Non-pigmented ciliary epithelial cell (primary cell): ENCODE measurements around the gene ANO1.

ENCODE experiments used
- DNase-seq: peaks from one replicate; pipeline ENCODE4 v3.0.0-alpha.2; 2010; ENCODE audit warnings: low read depth

The ANO1 gene

DNA sequence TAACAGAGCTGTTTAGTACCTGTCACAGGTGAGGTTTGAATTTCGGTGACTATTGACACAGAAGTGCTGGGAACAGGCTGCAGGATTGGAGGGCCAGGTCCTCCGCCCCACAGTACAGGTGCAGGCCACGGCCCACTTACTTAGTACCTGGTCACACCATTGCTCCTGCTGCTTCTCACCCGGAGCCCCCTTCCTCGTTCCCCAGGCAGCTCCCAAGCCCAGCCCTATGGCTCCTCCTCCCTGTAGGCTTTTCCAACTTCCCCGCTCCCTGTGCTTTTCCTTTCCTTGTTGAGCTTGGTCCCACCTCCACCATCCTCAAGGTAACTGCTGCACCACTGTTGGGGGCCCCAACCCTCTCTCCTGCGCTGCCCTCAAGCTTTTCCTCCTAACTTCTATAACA is 27.9 kb upstream of the ANO1 start:
- no peak for DNase-seq

DNA sequence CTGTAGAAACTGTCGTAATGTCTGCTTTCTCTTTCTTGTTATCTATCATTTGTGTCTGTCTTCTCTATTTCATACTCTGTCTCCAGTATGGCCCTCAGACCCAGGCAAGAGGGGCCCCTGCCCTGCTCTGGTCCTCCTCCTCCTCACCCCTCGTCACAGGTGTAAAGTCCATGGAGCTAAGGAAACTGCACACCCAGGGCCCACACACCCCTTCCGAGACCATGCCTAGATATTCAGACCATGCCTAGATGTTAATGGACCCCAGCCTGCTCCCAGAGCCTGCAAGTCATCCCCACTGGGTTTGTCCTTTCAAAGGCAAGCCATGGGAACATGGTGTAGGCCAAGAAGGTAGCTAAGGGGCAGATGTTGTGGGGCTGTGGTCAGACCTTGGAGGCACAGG is 24.1 kb upstream of the ANO1 start:
- no peak for DNase-seq

DNA sequence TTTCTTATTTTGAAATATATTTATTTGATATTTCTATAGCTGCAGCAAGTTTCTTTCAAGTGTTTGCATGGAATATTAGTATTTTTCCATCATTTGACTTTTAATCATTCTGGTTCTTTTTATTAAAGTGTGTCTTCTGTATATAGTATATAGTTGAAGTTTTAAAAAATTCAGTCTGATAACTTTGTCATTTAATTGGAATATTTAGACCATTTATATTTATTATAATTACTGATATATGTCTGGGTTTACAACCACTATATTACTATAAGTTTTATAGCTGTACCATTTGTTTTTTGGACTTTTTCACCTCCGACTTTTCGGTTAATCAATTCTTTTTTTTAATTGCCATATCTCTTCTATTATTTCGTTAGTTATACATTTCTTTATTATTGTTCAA is 22.7 kb upstream of the ANO1 start:
- DNase-seq: no peak

DNA sequence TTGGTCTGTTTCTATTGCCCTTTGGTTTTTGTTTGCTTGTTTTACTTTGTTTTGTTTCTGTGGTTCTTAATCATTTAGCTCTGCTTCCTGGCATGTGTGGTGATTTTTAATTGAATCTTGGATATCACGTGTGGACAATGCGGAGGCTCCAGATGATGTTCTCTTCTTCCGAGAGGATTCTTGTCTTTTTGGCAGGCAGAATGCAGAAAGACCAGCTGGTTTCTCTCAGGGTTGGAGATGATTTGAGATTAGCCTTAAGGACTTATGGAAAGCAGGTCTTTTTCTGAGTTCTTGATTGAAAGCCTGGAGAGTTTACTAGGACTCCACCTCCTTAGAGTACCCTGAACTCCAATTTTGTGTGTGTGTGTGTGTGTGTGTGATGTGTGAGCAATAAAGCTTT is 21.0 kb upstream of the ANO1 start:
- DNase-seq: no peak

DNA sequence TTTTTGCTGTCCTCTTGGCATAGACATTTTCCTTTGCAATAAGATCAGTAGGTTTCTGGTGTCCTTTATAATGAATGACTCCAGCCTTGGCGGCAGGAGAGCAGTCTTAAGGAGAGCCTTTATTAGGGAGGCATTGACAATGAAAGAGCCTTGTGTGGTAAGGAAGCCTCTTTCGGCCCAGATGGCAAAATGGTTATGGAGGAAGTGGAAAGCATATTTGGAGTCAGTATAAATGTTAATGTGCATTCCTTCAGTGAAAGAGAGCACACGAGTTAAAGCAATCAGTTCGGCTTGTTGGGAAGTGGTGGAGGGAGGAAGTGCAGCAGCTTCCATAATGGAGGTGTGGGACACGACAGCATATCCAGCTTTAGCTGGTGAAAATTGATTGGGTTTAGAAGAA is 18.1 kb upstream of the ANO1 start:
- DNase-seq: no peak

DNA sequence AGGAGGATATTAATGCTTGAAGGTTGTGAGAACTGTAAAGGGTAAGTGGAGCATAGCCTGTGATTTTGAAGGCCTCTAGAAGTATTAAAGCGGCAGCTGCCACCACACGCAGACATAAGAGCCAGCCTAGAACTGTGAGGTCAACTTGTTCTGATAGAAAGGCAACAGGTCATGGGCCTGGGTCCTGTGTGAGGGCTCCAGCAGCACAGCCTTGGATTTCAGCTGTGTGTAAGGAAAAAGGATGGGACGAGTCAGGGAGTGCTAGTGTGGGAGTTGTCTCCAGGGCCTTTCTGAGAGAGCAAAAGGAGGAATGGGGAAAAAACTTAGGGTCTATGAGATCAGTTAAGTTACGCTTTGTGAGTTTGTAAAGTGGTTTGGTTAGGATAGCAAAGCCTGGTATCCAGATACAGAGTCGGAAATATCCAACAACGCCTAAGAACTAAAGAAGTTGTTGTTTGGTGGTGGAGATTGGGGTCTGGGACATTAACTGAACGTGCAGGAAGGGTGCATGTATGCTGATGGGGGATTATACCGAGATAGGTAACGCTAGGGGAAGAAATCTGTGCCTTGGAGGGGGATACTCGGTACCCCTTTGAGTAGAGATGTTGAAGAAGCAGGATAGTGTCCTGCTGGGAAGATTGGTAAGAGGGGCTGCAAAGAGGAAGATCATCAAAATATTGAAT is 17.4 kb upstream of the ANO1 start:
- no peak for DNase-seq

DNA sequence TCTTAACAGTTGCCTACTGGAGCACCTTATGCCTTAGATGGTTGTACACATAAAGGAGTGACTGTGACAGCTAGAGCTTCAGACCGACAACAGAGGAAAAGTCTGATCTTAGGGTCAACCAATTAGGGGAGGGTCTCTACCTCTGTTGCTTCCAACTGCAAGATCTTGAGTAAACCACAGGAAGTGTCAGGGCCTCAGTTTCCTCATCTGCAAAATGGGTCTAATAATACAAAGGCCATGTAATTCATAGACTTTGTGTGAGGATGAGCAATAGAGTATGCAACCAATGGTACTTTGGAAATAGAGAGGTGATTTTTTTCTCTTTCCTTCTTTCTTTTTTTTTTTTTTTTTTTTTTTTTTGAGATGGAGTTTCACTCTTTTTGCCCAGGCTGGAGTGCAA is 16.4 kb upstream of the ANO1 start:
- no peak for DNase-seq

DNA sequence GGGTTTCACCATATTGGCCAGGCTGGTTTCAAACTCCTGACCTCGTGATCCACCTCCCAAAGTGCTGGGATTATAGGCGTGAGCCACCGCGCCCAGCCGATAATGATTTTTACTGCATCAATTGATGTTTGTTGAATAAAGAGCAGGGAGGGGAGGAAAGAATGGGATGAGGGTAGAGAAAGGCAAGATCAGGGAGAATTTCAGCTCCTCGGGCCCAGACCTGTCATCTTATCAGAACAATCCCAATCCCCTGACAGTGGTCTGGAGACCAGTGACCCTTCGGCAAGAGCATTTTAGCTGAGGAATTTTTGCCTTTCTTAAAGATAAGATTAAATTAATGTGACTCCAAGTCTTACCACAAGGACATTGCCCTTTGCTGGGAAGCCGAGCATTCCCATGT is 15.0 kb upstream of the ANO1 start:
- no peak for DNase-seq

DNA sequence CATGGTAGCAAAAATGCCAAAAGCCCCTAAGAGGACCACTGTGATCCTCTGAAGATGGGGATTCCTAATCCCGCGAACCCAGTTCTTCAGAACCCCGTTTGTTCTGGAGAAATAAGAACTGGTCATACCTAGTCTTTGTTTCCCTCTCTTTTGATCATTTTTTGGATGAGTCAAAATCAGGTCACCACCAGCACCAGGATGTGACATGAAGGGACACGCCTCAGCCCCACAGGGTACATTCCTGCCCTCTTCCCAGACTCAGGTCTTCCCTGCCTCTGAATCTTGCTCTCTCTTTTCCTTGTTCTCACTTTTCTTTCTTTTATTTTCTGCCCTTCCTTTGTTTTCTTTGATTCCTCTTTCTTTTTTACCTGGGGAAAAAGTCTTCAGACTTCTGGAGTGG is 14.6 kb upstream of the ANO1 start:
- DNase-seq: no peak

DNA sequence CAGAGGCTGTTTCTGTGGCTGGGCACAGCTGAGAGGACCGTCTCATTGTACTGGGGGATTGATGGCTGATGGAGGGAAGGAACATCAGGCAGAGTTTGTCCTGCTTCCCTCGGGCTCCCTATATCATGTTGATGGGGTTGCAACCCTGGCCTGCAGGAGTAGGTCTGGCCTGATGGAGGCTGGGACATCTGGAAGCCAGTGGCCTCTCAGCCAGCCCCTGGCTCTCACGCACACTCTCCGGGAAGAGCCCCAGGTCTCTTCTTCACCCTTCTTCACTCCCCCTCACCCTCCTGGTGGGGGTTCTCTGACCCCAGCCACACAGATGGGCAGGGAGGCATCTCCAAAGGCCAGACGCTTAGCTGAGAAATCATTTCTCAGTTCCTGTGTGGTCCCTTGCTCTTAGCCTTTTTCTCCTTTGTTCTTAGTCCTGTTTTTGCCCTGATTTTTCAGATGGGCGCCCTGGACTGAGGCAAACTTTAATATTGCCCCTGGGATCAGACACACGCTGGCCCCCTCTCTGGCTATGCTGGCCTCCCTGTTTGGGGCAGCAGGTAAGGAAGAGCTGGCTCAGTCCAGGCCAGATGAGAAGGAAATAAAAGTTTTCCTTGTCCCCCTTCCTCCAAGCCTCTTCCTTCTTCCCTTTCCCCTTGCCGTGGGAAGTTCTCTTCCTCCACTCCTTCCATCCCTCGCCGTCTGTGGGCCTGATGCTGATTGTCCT is 13.9 kb upstream of the ANO1 start:
- DNase-seq: no peak

DNA sequence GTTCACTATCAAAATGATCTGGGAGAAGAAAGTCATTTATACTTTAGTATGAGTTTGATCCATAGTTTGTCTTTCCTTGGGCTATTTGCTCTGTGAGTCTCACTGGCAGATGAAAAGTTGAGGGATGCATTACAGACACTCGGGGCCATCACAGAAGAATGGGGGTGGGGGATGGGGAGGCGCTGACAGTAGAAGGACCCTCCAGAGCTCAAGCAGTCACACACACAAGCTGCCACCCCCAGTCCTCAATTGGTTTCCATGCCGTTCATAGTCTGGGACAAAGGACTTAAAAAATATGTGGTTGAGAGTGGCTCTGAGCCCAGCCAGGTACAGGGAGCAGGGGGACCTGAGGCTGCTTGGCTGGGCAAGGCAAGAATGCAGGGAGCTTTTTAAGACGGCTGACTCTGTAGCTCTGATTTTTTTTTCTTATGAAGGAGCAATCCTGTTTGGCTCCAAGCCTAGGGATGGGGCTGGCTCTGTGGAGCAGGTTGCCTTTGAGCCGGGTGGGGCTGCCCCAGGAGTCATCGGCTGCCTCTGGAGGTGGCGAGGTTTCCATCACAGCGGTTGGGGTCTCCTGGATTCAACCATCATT is 13.3 kb upstream of the ANO1 start:
- DNase-seq: no peak

DNA sequence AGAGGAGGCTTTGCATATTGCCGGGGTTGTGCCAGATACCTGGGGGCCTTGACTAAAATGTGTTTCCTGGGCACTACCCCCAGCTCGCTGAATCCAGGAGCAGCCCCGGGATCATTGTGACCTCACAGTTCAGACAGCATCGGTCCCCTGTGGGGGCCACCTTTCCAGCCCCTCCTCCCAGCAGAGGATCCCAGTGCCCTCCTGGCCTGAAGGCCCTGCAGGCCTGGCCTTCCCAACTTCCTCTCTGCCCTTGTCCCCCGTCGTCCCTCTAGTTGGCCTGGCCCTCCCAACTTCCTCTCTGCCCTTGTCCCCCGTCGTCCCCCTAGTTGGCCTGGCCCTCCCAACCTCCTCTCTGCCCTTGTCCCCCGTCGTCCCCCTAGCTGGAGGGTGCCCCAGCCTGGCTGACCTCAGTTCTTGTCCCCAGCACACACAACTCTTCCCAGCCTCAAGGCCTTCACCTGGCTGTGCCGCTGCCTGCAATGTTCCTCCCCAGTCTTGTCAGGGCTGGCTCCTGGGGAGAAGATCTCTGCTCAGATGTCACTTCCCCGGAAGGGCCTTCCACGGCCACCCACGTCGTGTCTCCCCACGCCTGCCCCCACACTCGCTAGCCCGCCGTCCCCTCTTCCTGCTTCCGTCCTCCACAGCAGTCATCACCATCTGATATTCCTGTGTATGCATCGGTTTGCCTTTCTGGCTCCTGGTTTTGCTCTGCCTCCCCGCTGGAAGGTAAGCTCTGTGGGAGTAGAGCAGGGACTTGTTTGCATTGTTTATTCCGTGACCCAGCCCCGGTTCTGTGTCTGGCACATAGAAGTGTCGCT is 12.6 kb upstream of the ANO1 start:
- DNase-seq: no peak

DNA sequence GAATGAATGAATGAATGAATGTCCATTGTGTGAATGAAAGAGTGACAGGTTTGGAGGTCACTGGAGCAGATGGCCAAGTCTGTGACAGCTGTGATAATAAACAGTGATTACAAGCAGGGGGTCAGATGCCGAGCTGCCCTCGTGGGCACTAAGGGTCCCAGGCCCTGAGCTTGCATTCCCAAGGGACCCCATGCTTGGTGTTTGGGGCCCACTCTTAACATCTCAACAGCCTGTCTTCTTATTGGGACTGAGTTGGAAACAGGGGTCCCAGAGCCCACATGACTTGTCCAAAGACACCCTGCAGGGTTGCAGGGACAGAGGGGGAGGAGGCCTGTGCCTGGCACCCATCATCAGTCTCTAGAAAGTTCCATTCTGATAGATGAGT is 12.0 kb upstream of the ANO1 start:
- no peak for DNase-seq

DNA sequence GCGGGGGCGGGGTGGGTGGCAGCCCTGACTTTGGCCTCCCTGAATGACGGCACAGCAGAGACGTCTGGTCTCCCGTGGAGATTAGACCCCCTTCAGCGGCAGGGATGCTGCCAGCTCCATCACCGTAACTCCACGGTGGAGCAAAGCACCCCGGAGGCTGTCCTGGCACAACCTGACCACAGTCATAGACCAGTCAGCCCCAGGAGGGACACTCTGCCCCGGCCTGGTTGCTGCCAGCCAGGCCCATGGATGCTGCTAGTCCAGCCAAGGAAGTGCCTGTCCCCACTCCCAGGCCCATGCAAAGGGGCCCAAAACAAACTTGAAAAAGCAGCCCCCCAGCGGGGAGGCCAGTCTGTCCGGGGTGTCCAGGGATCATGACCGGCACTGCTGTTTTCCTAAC is 11.5 kb upstream of the ANO1 start:
- no peak for DNase-seq

DNA sequence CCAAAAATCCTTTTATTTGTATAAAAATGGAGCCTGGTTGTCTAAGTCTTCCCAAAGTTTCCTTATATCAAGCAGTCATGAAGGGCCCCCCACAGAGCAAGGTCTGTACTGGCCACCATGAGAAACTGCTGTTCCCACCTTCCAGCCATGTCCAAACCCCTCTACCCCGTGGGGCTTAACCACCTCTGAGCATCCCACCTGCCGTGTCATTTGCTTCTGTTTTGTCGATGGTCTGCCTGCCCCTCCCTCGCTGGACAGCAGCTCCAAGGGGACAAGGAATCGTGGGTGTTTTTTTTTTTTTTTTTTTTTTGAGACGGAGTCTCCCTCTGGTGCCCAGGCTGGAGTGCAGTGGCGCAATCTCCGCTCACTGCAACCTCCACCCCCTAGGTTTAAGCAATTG is 11.1 kb upstream of the ANO1 start:
- no peak for DNase-seq

DNA sequence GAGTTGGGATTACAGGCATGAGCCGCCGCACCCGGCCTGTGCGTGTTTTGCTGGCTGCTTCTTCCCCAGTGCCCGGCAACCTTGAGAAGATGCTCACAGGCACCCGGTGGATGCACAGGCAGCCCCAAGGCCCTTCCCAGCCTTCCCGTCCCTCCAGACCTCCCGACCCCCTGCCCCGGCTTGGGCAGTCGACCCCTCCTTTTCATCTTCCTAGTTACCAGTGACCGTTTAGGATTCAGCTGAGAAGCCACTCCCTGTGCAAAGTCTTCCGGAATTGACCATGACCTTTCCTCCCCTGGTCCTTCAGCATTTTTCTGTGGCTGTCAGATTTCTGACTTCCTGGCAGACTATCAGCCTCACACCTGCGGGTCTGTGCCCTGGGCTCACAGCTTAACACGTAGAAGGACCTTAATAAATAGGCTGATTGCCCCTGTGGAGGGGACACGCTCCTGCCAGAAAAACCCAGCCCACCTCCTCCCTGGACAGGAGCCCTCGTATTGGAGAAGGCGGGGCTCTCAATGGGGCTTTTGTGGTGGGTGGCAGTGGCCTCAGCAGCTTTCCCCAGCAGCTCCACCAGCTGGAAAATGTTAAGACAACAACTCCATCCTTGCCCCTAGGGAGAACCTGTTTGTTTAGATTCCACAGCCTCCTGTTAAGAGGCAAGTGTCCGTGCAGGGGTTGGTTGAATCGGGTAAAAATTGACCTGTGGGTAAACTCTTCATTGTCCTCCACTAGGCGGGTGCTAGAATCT is 10.4 kb upstream of the ANO1 start:
- no peak for DNase-seq

DNA sequence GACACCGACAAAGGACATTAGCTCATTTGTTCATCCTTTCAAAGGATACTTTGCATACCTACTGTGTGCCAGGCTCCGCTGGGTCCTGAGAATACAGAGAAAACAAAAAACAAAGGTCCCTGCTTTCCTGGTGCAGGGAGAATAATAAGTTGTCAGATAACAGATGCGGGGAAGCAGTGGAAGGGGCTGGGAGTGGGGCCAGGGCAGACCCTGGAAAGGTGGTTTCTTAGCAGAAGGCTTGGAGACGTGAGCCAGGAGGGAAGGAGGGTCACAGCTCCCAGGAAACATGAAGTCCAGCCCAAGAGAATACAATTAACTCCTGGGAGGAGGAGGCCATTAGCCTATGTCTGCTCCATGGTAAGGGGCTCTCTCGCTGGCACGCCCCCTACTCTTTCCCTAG is 9.8 kb upstream of the ANO1 start:
- DNase-seq: no peak

DNA sequence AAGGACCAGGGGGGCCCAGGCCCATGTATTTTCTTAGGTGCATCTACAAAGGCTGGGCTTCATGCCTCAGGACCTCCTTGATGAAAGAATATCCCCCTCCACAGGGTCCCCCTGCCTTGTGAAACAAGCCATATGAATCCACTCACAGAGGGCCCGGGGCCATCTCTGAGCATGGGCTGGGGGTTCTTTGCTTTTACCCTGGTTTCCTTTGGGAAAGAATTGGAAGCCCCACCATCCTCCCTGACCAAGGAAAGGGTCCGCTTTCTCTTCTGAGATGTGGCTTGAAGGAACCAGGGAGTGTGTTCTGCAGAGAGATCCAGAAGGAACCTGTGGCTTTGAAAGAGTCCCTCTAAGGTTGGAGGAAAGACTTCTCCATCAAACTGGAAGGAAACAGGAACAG is 9.2 kb upstream of the ANO1 start:
- no peak for DNase-seq

DNA sequence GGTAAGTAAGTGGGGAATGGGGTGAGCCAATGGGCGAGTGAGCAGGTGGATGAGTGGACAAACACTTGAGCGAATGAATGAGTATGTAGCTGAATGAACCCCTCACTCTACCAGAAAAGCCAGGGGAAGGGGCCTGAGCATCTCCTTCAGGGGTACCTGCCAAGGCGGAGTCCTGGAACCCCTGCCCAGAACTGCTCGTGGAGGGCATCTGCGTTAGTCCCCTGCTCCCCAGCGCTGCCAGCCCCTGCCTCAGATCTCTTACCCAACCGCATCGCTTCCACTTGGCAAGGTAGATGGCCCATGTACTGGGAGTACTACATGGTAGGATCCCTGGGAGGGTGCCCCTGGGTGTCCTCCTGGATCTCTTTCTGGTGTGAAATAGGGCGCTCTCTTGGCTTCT is 7.4 kb upstream of the ANO1 start:
- DNase-seq: no peak

DNA sequence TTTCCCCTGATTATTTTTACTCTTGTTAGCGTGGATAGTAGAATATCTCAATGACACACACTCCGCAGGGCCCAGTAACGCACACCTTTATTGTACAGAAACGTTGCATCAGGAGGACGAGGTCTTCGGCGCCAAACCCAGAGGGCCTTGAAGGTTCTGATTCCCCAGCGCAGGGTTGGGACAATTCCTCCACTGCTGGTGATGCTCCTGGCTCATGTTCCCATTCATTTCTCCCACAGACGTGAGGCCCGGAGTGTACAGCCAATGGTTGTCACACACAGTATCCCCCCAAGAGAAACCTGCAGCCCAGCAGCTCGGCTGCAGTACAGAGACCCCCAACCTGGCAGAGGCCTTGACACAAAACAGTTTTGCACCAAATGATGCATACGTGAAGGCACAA is 6.1 kb upstream of the ANO1 start:
- no peak for DNase-seq

DNA sequence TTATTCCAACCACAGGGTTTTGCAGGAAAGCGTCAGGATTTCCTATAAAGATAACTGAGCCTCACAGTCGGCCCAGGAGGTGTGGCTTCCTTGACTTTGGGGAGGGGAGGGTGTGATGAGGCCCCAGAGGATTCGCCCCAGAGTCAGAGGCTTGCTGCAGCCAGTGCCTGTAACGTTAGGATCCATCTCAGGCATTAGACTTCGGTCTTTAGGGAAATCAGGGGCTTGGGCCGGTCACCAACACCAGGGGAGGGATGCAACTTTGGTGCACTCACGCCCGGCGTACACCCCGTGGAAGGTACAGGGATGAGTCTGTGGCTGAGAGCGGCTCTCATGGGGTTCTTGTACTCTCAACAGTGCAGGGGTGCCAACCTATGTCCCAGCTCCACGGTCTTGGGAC is 5.7 kb upstream of the ANO1 start:
- DNase-seq: no peak
